ENCODE results near the gene PHKA1. TPM values are rescaled to one million over a fixed set of nuclear protein-coding genes. Genes with fewer than 3 reads are reported as not detected.

The PHKA1 gene
- total RNA-seq, 5 donors from 2014 or later (not counting 1 experiment from before 2014, with no cell fraction given): 0.30 to 0.67 (median 0.44) TPM

- no peak overlapping the region for H3K4me3 Mint-ChIP-seq
- no peak for ATAC-seq (replicated peaks in 1 of 4)
- peaks cover 2 to 13% of the 10 kb centered on the region in 2 donors for H3K27me3 Mint-ChIP-seq
- H3K4me1 Mint-ChIP-seq: peaks cover 0 to 2% (median 0%) of the 10 kb centered on the region in 3 donors
- Histone ChIP-seq H3K36me3 (ENCODE audit: control insufficient read depth in 2 of 2, extremely low read depth in 1 of 2, insufficient read depth in 1 of 2, low read length in 1 of 2) (no peaks in the 10 kb centered on the region), H3K4me1 (ENCODE audit: control insufficient read depth in 1 of 2, extremely low read depth in 1 of 2, insufficient read depth in 2 of 2, low read length in 2 of 2) (no peaks in the 10 kb centered on the region), H3K27ac (ENCODE audit: low read length) (no peak overlapping the region), H3K9me3 (no peaks in the 10 kb centered on the region), H3K27me3 (replicated peaks in 1 of 2; ENCODE audit: control insufficient read depth in 2 of 2, extremely low read depth in 1 of 2, insufficient read depth in 2 of 2, low read length in 1 of 2) (peaks cover 0 to 5% of the 10 kb centered on the region in 2 experiments), H3K4me3 (ENCODE audit: control insufficient read depth in 1 of 2, extremely low read depth in 1 of 2, low read length in 1 of 2) (no peak overlapping the region)
- H3K27ac Mint-ChIP-seq: no peak overlapping the region
- no peak for DNase-seq
- CTCF ChIA-PET: no interaction called here
- POLR2A ChIA-PET: no interaction called here
- H3K9me3 Mint-ChIP-seq: peaks cover 0 to 9% (median 3%) of the 10 kb centered on the region in 3 donors
- no peaks in the 10 kb centered on the region for H3K36me3 Mint-ChIP-seq
Observed at GRCh38 chrX:72659723-72660122, 54.4 kb downstream of the PHKA1 start.

- WGBS (ENCODE audit: insufficient coverage): no CpG with 5 or more reads among the region's 1 CpG
- no peaks in the 10 kb centered on the region for H3K36me3 ChIP-seq (ENCODE audit: control insufficient read depth in 2 of 2, extremely low read depth in 1 of 2, insufficient read depth in 1 of 2, low read length in 1 of 2)
- ChIA-PET POLR2A (no interaction called here), CTCF (no interaction called here)
- no peaks in the 10 kb centered on the region for H3K36me3 Mint-ChIP-seq
- no peaks in the 10 kb centered on the region for H3K9me3 ChIP-seq
- H3K27ac Mint-ChIP-seq: no peak overlapping the region
- DNase-seq (no peak), ATAC-seq (replicated peaks in 1 of 4) (no peak)
- no peaks in the 10 kb centered on the region for H3K27me3 ChIP-seq (replicated peaks in 1 of 2; ENCODE audit: control insufficient read depth in 2 of 2, extremely low read depth in 1 of 2, insufficient read depth in 2 of 2, low read length in 1 of 2)
- no peaks in the 10 kb centered on the region for H3K9me3 Mint-ChIP-seq
- no peaks in the 10 kb centered on the region for H3K4me1 Mint-ChIP-seq
- peaks cover 0 to 6% of the 10 kb centered on the region in 2 donors for H3K27me3 Mint-ChIP-seq
- no peaks in the 10 kb centered on the region for H3K4me1 ChIP-seq (ENCODE audit: control insufficient read depth in 1 of 2, extremely low read depth in 1 of 2, insufficient read depth in 2 of 2, low read length in 2 of 2)
- no peak overlapping the region for H3K27ac ChIP-seq (ENCODE audit: low read length)
- H3K4me3 ChIP-seq (ENCODE audit: control insufficient read depth in 1 of 2, extremely low read depth in 1 of 2, low read length in 1 of 2): no peak overlapping the region
- H3K4me3 Mint-ChIP-seq: no peak overlapping the region
Observed at GRCh38 chrX:72652082-72652481, 62.0 kb downstream of the PHKA1 start.

DNA sequence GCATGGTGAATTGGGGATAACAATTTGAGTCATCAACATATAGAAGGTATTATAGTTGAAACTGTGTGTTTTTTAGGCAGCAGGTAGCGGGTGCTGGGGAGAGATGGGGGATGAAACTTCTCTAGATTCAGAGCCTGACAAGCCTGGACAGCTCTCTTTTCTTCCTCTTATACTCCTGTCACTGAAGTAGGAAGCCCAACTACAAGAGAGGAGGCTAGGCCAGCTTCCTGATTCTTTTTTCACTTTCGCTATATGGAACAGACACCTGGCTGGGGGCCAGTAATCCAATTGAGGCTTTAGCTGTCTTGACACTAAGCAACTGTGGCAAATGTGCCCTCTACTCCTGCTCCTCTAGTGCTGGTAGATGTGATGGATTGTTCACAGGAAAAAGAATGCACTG is 69.2 kb downstream of the PHKA1 start:
- no peak overlapping the region for H3K27ac Mint-ChIP-seq
- Histone ChIP-seq H3K4me1 (ENCODE audit: control insufficient read depth in 1 of 2, extremely low read depth in 1 of 2, insufficient read depth in 2 of 2, low read length in 2 of 2) (no peaks in the 10 kb centered on the region), H3K27ac (ENCODE audit: low read length) (no peak overlapping the region), H3K9me3 (no peaks in the 10 kb centered on the region), H3K4me3 (ENCODE audit: control insufficient read depth in 1 of 2, extremely low read depth in 1 of 2, low read length in 1 of 2) (no peak overlapping the region), H3K27me3 (replicated peaks in 1 of 2; ENCODE audit: control insufficient read depth in 2 of 2, extremely low read depth in 1 of 2, insufficient read depth in 2 of 2, low read length in 1 of 2) (no peaks in the 10 kb centered on the region), H3K36me3 (ENCODE audit: control insufficient read depth in 2 of 2, extremely low read depth in 1 of 2, insufficient read depth in 1 of 2, low read length in 1 of 2) (no peaks in the 10 kb centered on the region)
- no peaks in the 10 kb centered on the region for H3K4me1 Mint-ChIP-seq
- no CpG with 5 or more reads among the region's 2 CpGs for WGBS (ENCODE audit: insufficient coverage)
- DNase-seq (no peak), ATAC-seq (replicated peaks in 1 of 4) (no peak)
- POLR2A ChIA-PET: no interaction called here
- H3K36me3 Mint-ChIP-seq: no peaks in the 10 kb centered on the region
- CTCF ChIA-PET: no interaction called here
- no peak overlapping the region for H3K4me3 Mint-ChIP-seq
- H3K9me3 Mint-ChIP-seq: no peaks in the 10 kb centered on the region
- H3K27me3 Mint-ChIP-seq: peaks cover 0 to 9% of the 10 kb centered on the region in 2 donors

- no CpG with 5 or more reads among the region's 4 CpGs for WGBS (ENCODE audit: insufficient coverage)
- H3K27me3 ChIP-seq (replicated peaks in 1 of 2; ENCODE audit: control insufficient read depth in 2 of 2, extremely low read depth in 1 of 2, insufficient read depth in 2 of 2, low read length in 1 of 2): no peaks in the 10 kb centered on the region
- no peaks in the 10 kb centered on the region for H3K9me3 Mint-ChIP-seq
- DNase-seq: no peak
- H3K27me3 Mint-ChIP-seq: peaks cover 2 to 16% of the 10 kb centered on the region in 2 donors
- no peak for ATAC-seq (replicated peaks in 1 of 4)
- H3K4me3 ChIP-seq (ENCODE audit: control insufficient read depth in 1 of 2, extremely low read depth in 1 of 2, low read length in 1 of 2): no peak overlapping the region
- H3K4me1 ChIP-seq (ENCODE audit: control insufficient read depth in 1 of 2, extremely low read depth in 1 of 2, insufficient read depth in 2 of 2, low read length in 2 of 2): no peaks in the 10 kb centered on the region
- H3K9me3 ChIP-seq: no peaks in the 10 kb centered on the region
- H3K4me1 Mint-ChIP-seq: no peaks in the 10 kb centered on the region
- ChIA-PET CTCF (no interaction called here), POLR2A (no interaction called here)
- no peak overlapping the region for H3K27ac Mint-ChIP-seq
- H3K36me3 ChIP-seq (ENCODE audit: control insufficient read depth in 2 of 2, extremely low read depth in 1 of 2, insufficient read depth in 1 of 2, low read length in 1 of 2): no peaks in the 10 kb centered on the region
- no peak overlapping the region for H3K4me3 Mint-ChIP-seq
- no peak overlapping the region for H3K27ac ChIP-seq (ENCODE audit: low read length)
- no peaks in the 10 kb centered on the region for H3K36me3 Mint-ChIP-seq
Observed at GRCh38 chrX:72641611-72642010, 72.5 kb downstream of the PHKA1 start.

DNA sequence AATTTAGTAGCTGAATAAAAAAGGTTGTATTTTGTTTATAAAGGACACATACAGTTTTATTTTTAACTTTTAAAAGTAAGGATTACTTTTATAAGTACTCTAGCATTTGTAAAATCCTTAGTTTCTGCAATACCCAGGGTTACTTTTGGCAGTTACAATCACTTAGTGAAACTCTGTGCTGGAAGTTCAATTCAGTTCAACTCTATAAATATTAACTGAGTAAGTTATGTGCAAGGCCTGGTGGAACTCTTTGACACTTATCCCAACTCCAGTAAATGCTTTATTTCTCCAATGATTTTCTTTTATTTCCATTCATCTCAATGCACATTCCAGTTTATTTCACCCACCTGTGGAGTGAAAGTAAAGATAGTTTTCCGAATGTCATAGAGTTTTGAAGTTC is 78.2 kb downstream of the PHKA1 start:
- POLR2A ChIA-PET: no interaction called here
- Histone ChIP-seq H3K9me3 (no peaks in the 10 kb centered on the region), H3K4me1 (ENCODE audit: control insufficient read depth in 1 of 2, extremely low read depth in 1 of 2, insufficient read depth in 2 of 2, low read length in 2 of 2) (no peaks in the 10 kb centered on the region), H3K36me3 (ENCODE audit: control insufficient read depth in 2 of 2, extremely low read depth in 1 of 2, insufficient read depth in 1 of 2, low read length in 1 of 2) (no peaks in the 10 kb centered on the region), H3K27me3 (replicated peaks in 1 of 2; ENCODE audit: control insufficient read depth in 2 of 2, extremely low read depth in 1 of 2, insufficient read depth in 2 of 2, low read length in 1 of 2) (no peaks in the 10 kb centered on the region), H3K4me3 (ENCODE audit: control insufficient read depth in 1 of 2, extremely low read depth in 1 of 2, low read length in 1 of 2) (no peak overlapping the region), H3K27ac (ENCODE audit: low read length) (no peak overlapping the region)
- WGBS (ENCODE audit: insufficient coverage): no CpG with 5 or more reads among the region's 1 CpG
- Mint-ChIP-seq H3K36me3 (no peaks in the 10 kb centered on the region), H3K27me3 (peaks cover 2 to 22% of the 10 kb centered on the region in 2 donors), H3K27ac (no peak overlapping the region), H3K4me3 (no peak overlapping the region), H3K4me1 (no peaks in the 10 kb centered on the region), H3K9me3 (no peaks in the 10 kb centered on the region)
- no peak for ATAC-seq (replicated peaks in 1 of 4)
- CTCF ChIA-PET: no interaction called here
- no peak for DNase-seq

GRCh38 chrX:72634331-72634730 is 79.8 kb downstream of the PHKA1 start:
- H3K27me3 ChIP-seq (replicated peaks in 1 of 2; ENCODE audit: control insufficient read depth in 2 of 2, extremely low read depth in 1 of 2, insufficient read depth in 2 of 2, low read length in 1 of 2): no peaks in the 10 kb centered on the region
- H3K36me3 ChIP-seq (ENCODE audit: control insufficient read depth in 2 of 2, extremely low read depth in 1 of 2, insufficient read depth in 1 of 2, low read length in 1 of 2): no peaks in the 10 kb centered on the region
- POLR2A ChIA-PET: no interaction called here
- CTCF ChIA-PET: no interaction called here
- no peaks in the 10 kb centered on the region for H3K9me3 ChIP-seq
- H3K4me1 ChIP-seq (ENCODE audit: control insufficient read depth in 1 of 2, extremely low read depth in 1 of 2, insufficient read depth in 2 of 2, low read length in 2 of 2): no peaks in the 10 kb centered on the region
- no peak overlapping the region for H3K27ac Mint-ChIP-seq
- WGBS (ENCODE audit: insufficient coverage): no CpG with 5 or more reads among the region's 3 CpGs
- DNase-seq (no peak), ATAC-seq (replicated peaks in 1 of 4) (no peak)
- H3K4me3 ChIP-seq (ENCODE audit: control insufficient read depth in 1 of 2, extremely low read depth in 1 of 2, low read length in 1 of 2): no peak overlapping the region
- no peak overlapping the region for H3K4me3 Mint-ChIP-seq
- H3K27me3 Mint-ChIP-seq: peaks cover under 1 to 21% of the 10 kb centered on the region in 2 donors
- H3K4me1 Mint-ChIP-seq: no peaks in the 10 kb centered on the region
- no peaks in the 10 kb centered on the region for H3K9me3 Mint-ChIP-seq
- H3K27ac ChIP-seq (ENCODE audit: low read length): no peak overlapping the region
- H3K36me3 Mint-ChIP-seq: no peaks in the 10 kb centered on the region

GRCh38 chrX:72630185-72630584 is 83.9 kb downstream of the PHKA1 start:
- H3K27me3 Mint-ChIP-seq: peaks cover 0 to 14% of the 10 kb centered on the region in 2 donors
- H3K4me3 Mint-ChIP-seq: no peak overlapping the region
- H3K4me1 Mint-ChIP-seq: no peaks in the 10 kb centered on the region
- Histone ChIP-seq H3K4me1 (ENCODE audit: control insufficient read depth in 1 of 2, extremely low read depth in 1 of 2, insufficient read depth in 2 of 2, low read length in 2 of 2) (no peaks in the 10 kb centered on the region), H3K27ac (ENCODE audit: low read length) (no peak overlapping the region), H3K27me3 (replicated peaks in 1 of 2; ENCODE audit: control insufficient read depth in 2 of 2, extremely low read depth in 1 of 2, insufficient read depth in 2 of 2, low read length in 1 of 2) (no peaks in the 10 kb centered on the region), H3K9me3 (no peaks in the 10 kb centered on the region), H3K4me3 (ENCODE audit: control insufficient read depth in 1 of 2, extremely low read depth in 1 of 2, low read length in 1 of 2) (no peak overlapping the region), H3K36me3 (ENCODE audit: control insufficient read depth in 2 of 2, extremely low read depth in 1 of 2, insufficient read depth in 1 of 2, low read length in 1 of 2) (no peaks in the 10 kb centered on the region)
- ChIA-PET CTCF (no interaction called here), POLR2A (no interaction called here)
- H3K27ac Mint-ChIP-seq: no peak overlapping the region
- no peaks in the 10 kb centered on the region for H3K36me3 Mint-ChIP-seq
- no peak for ATAC-seq (replicated peaks in 1 of 4)
- H3K9me3 Mint-ChIP-seq: no peaks in the 10 kb centered on the region
- DNase-seq: no peak
- no CpG with 5 or more reads among the region's 1 CpG for WGBS (ENCODE audit: insufficient coverage)

Measured in T-cell (primary cell).